ENCODE measurements around the gene KLF7. TPM values are rescaled to one million over a fixed set of nuclear protein-coding genes. Genes with fewer than 3 reads are reported as not detected.

KLF7 gene
- total RNA-seq, 1 experiment from 2014 or later, result 15.4 TPM

- ATAC-seq (no peak), DNase-seq (ENCODE audit: low read depth, low spot score) (no peak)
- Histone ChIP-seq H3K9ac (ENCODE audit: low read length) (no peak overlapping the region), H2AFZ (ENCODE audit: low read depth, low read length, poor library complexity, severe bottlenecking) (no peak overlapping the region), H3K27ac (ENCODE audit: low read depth, low read length) (no peak overlapping the region), H3K4me1 (ENCODE audit: control insufficient read depth in 1 of 2, insufficient read depth in 2 of 2, low read length in 2 of 2) (no peaks in the 10 kb centered on the region), H3K9me3 (ENCODE audit: control insufficient read depth in 1 of 2, insufficient read depth in 1 of 2, low read depth in 1 of 2, low read length in 2 of 2) (no peaks in the 10 kb centered on the region), H3K36me3 (ENCODE audit: control insufficient read depth in 1 of 2, insufficient read depth in 2 of 2, low read length in 2 of 2) (no peaks in the 10 kb centered on the region), H4K20me1 (ENCODE audit: insufficient read depth) (no peaks in the 10 kb centered on the region), H3K27me3 (ENCODE audit: insufficient read depth, low read length) (no peaks in the 10 kb centered on the region), H3K79me2 (ENCODE audit: insufficient read depth, low read length) (no peaks in the 10 kb centered on the region), H3K4me2 (ENCODE audit: low read length) (no peak overlapping the region), H3K9me2 (ENCODE audit: insufficient read depth) (no peaks in the 10 kb centered on the region), H3K4me3 (replicated peaks in 1 of 2; ENCODE audit: low read depth in 1 of 2, low read length in 2 of 2) (no peak overlapping the region)
- intact Hi-C loops (cut with micrococcal nuclease), result no loop called here
- ChIA-PET POLR2A (no interaction called here), RAD21 (ENCODE audit: low non-redundant PET in 1 of 2, low total read pairs in 2 of 2, uncharacterized antibody in 2 of 2, unreplicated experiment in 2 of 2) (no interaction called here), CTCF (no interaction called here)
- no peak for TF ChIP-seq ZFX (IDR thresholded peaks at IDR 0.05)
- TF ChIP-seq ZNF274 (IDR thresholded peaks at IDR 0.05; ENCODE audit: low read depth, low read length), result no peak
- TF ChIP-seq MAX (IDR thresholded peaks at IDR 0.05), result no peak
- TF ChIP-seq EGR1 (IDR thresholded peaks at IDR 0.05; ENCODE audit: low read depth), result no peak
- TF ChIP-seq RAD21 (IDR thresholded peaks at IDR 0.05; ENCODE audit: low read depth), result no peak
- TF ChIP-seq POLR2AphosphoS5 (IDR thresholded peaks at IDR 0.05; ENCODE audit: low read depth, low read length), result no peak
- no peak for TF ChIP-seq ATF3 (IDR thresholded peaks at IDR 0.05)
- TF ChIP-seq ZBTB33 (IDR thresholded peaks at IDR 0.05; ENCODE audit: extremely low read depth, insufficient replicate concordance, low read length), result no peak
- no peak for TF ChIP-seq ELF1 (IDR thresholded peaks at IDR 0.05; ENCODE audit: borderline replicate concordance, low read depth)
- TF ChIP-seq SRF (IDR thresholded peaks at IDR 0.05; ENCODE audit: low read depth), result no peak
- no peak for TF ChIP-seq REST (IDR thresholded peaks at IDR 0.05; ENCODE audit: low read depth)
- no peak for TF ChIP-seq SP1 (IDR thresholded peaks at IDR 0.05; ENCODE audit: low read depth)
- TF ChIP-seq JUND (IDR thresholded peaks at IDR 0.05), result no peak
- TF ChIP-seq CTCF (IDR thresholded peaks at IDR 0.05 in 2 of 3, conservative IDR thresholded peaks at IDR 0.05 in 1 of 3; ENCODE audit: borderline replicate concordance in 1 of 3, insufficient read depth in 1 of 3, low read depth in 2 of 3, low read length in 2 of 3), result no peak
- no peak for TF ChIP-seq TCF7L2 (IDR thresholded peaks at IDR 0.05; ENCODE audit: borderline replicate concordance, extremely low read depth, insufficient read depth, insufficient read length)
- TF ChIP-seq CBX3 (IDR thresholded peaks at IDR 0.05; ENCODE audit: low read depth), result no peak
- no peak for TF ChIP-seq SIN3A (IDR thresholded peaks at IDR 0.05; ENCODE audit: low read depth)
- TF ChIP-seq YY1 (IDR thresholded peaks at IDR 0.05; ENCODE audit: extremely low read depth, insufficient replicate concordance, low read depth, low read length), result no peak
- BruUV-seq (replicated peaks), result no TSS peak
These were observed 126.5 kb downstream of the KLF7 start for GRCh38 chr2:207039225-207039624.
